A673 (cell line): ENCODE measurements around the gene GSDME. TPM values are rescaled to one million over a fixed set of nuclear protein-coding genes. Genes with fewer than 3 reads are reported as not detected.

Experiments
- BruUV-seq: library from RNA; stranded (reverse); fragments of 400-500 nt; replicated peaks from 2 replicates; lab custom pipeline; 2021; lab: Mats Ljungman, UMichigan
- CTCF ChIA-PET: fragments of 300-600 bp; sonication (Branson Sonifier 250); formaldehyde crosslinking; loops from one replicate; lab custom pipeline; 2022; ENCODE audit warnings: antibody characterized with exemption; lab: Charles Lee
- POLR2A ChIA-PET: fragments of 300-600 bp; sonication (Branson Sonifier 250); formaldehyde crosslinking; loops from one replicate; lab custom pipeline; 2022; ENCODE audit warnings: antibody characterized with exemption; ENCODE audit not compliant: low non-redundant PET; lab: Charles Lee
- DNase-seq: peaks from one replicate; pipeline ENCODE4 v3.0.0-alpha.2; 2015; ENCODE audit warnings: low spot score
- H3K27ac ChIP-seq: fragments of 200-600 bp; sonication (generic); 2 replicates; pipeline ENCODE4 v1.5.1; 2016; ENCODE audit warnings: mixed run types, low read depth, mild to moderate bottlenecking, mixed read lengths, antibody characterized with exemption, low read length; ENCODE audit not compliant: poor library complexity, severe bottlenecking
- H3K27me3 ChIP-seq: fragments of 200-600 bp; sonication (generic); replicated peaks from 2 replicates; pipeline ENCODE4 v1.6.1; 2017; ENCODE audit warnings: mixed run types, low read depth, mild to moderate bottlenecking, mixed read lengths, antibody characterized with exemption, low read length; ENCODE audit not compliant: insufficient read depth, poor library complexity
- H3K36me3 ChIP-seq: fragments of 200-600 bp; sonication (generic); 2 replicates; pipeline ENCODE4 v1.6.1; 2016; ENCODE audit warnings: mixed run types, mild to moderate bottlenecking, mixed read lengths, antibody characterized with exemption, low read length; ENCODE audit not compliant: insufficient read depth, poor library complexity, severe bottlenecking
- H3K4me1 ChIP-seq: fragments of 200-600 bp; sonication (generic); 2 replicates; pipeline ENCODE4 v1.6.1; 2017; ENCODE audit warnings: mixed run types, mild to moderate bottlenecking, mixed read lengths, antibody characterized with exemption, low read length; ENCODE audit not compliant: insufficient read depth, poor library complexity, severe bottlenecking
- H3K4me3 ChIP-seq: fragments of 200-600 bp; sonication (generic); 2 replicates; pipeline ENCODE4 v1.5.1; 2016; ENCODE audit warnings: low read depth, mixed run types, mild to moderate bottlenecking, mixed read lengths, low read length; ENCODE audit not compliant: poor library complexity, severe bottlenecking
- H3K9me3 ChIP-seq: fragments of 200-600 bp; sonication (generic); 2 replicates; pipeline ENCODE4 v1.6.1; 2016; ENCODE audit warnings: mixed run types, low read depth, mild to moderate bottlenecking, mixed read lengths, antibody characterized with exemption, low read length; ENCODE audit not compliant: poor library complexity, severe bottlenecking
- CTCF ChIP-seq: fragments of 300-800, 200-600 bp; sonication (generic); conservative IDR thresholded peaks from 2 replicates; pipeline ENCODE4 v1.5.1; 2017; ENCODE audit warnings: low read depth, mild to moderate bottlenecking, antibody characterized with exemption, low read length, moderate library complexity, mixed read lengths
- EZH2 ChIP-seq: fragments of 200-600 bp; sonication (generic); IDR thresholded peaks from 2 replicates; pipeline ENCODE4 v1.6.1; 2017; ENCODE audit warnings: borderline replicate concordance, low read depth, mild to moderate bottlenecking, mixed read lengths, antibody characterized with exemption, low read length; ENCODE audit not compliant: poor library complexity, severe bottlenecking
- intact Hi-C: fragments of 100-400 bp; cut with micrococcal nuclease; formaldehyde crosslinking; loops from one replicate; pipeline ENCODE4 v1.10.0; 2022; ENCODE audit not compliant: unreplicated experiment
- total RNA-seq: library from RNA; stranded (reverse); gene quantifications from 2 replicates; pipeline ENCODE4 v1.2.3, GENCODE V29; 2021

Gene GSDME
- total RNA-seq, 1 experiment from 2014 or later: 0.77 TPM

- POLR2A ChIA-PET: no interaction called here
- no peaks in the 10 kb centered on the region for H3K36me3 ChIP-seq
These were observed 59.8 kb downstream of the GSDME start for GRCh38 chr7:24697416-24697815.

DNA sequence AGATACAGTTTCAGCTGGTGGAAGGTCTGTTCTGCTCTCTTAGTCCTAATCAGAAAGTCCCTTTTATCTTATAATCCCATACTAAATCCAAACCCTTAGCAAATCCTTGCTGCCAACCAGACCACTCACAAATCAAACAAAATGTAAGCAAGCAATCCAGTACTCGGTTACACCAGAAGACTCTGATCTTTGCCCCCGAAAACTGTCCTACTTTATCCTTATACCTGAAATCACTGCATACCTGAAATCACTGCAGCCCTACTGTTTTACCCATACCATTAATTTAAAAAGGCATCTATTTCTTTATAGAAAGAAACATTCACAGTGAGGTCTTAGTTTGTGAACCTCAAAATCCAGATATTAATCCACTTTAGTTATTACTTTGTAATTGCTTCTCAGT is 64.7 kb downstream of the GSDME start:
- Histone ChIP-seq H3K27me3 (no peaks in the 10 kb centered on the region), H3K4me1 (no peaks in the 10 kb centered on the region), H3K36me3 (no peaks in the 10 kb centered on the region), H3K9me3 (no peaks in the 10 kb centered on the region), H3K4me3 (no peak overlapping the region), H3K27ac (no peak overlapping the region)
- no peak for TF ChIP-seq EZH2
- no peak for TF ChIP-seq CTCF
- CTCF ChIA-PET: no interaction called here
- intact Hi-C loops: no loop called here
- no TSS peak for BruUV-seq
- no peak for DNase-seq
- POLR2A ChIA-PET: no interaction called here

More at GRCh38 chr7:24697416-24697815, 59.8 kb downstream of the GSDME start:
- DNase-seq: no peak
- H3K27ac ChIP-seq: no peak overlapping the region
- no peaks in the 10 kb centered on the region for H3K27me3 ChIP-seq
- H3K4me1 ChIP-seq: peaks cover 17% of the 10 kb centered on the region
- no peaks in the 10 kb centered on the region for H3K9me3 ChIP-seq
- intact Hi-C loops: no loop called here
- H3K4me3 ChIP-seq: no peak overlapping the region
- CTCF ChIA-PET: no interaction called here
- BruUV-seq: no TSS peak
- no peak for TF ChIP-seq EZH2
- TF ChIP-seq CTCF: no peak

DNA sequence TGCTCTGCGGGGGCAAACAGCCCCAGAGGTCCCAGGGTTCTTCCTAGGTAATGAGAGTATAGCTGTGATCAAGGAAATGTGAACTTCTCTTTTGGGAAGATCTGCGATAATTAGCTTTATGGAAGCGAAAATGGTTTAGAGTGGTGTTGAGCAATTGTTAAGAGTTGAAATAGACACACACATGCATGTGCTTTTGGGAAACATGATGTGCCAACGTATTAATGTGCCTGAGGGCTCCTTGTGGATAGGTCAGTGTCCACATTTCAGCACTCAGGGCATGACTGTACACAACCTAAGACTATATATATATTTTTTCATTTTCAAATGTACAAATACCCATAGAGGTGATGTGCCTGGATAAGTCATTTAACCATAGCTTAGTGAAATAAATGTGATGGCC is 67.0 kb downstream of the GSDME start:
- ChIA-PET POLR2A (no interaction called here), CTCF (no interaction called here)
- no peaks in the 10 kb centered on the region for H3K36me3 ChIP-seq
- intact Hi-C loops: no loop called here
- no peak overlapping the region for H3K4me3 ChIP-seq
- H3K4me1 ChIP-seq: peaks cover 14% of the 10 kb centered on the region
- no peaks in the 10 kb centered on the region for H3K9me3 ChIP-seq
- no peak for TF ChIP-seq CTCF
- TF ChIP-seq EZH2: no peak
- no peak overlapping the region for H3K27ac ChIP-seq
- DNase-seq: no peak
- no peaks in the 10 kb centered on the region for H3K27me3 ChIP-seq
- BruUV-seq: no TSS peak
